NCI-H1436 treated with DMSO at 0.1 percent for 48 hours (cell line): ENCODE measurements around the gene PNLIPRP2.

Experiments used
- DNase-seq: peaks from one replicate; lab custom pipeline; 2025; lab: John Stamatoyannopoulos, UW

Gene PNLIPRP2

DNA sequence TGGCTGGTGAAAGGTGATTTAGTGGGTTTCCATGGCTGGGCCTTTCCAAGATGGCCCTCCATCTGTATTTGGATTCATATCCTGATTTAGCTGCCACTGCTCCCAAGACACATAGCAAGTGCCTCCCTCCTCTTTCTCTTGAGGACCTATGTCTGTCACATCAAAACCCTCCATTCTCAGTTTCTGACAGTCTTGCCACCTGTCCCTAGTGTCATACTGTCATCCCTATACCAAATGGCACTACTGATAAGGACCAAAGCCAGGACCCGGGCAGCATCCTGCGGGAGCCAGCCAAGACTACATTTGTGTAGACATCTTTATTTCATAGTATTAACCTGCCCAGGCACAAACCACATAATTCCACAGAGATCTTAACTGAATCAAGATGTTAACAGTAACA lies 34.8 kb downstream of the PNLIPRP2 start:
- DNase-seq: no peak

DNA sequence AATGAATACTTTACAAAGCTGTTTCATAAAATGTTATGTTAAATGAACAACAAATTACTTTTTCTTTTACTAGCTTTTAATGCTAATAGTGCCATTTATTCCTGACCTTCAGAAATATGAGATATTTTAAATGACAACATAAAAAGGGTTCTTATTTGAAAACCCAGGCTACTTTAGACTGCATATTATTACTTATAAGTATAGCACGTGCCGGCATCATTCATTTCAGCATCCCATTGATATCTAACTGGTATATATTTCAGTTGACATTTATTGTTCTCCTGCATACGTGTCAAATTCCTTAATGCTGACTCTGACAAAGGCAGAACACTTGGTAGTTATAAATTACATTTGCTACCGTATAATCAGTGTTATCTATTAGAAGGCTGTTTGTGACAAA lies 35.3 kb downstream of the PNLIPRP2 start:
- DNase-seq: no peak

DNA sequence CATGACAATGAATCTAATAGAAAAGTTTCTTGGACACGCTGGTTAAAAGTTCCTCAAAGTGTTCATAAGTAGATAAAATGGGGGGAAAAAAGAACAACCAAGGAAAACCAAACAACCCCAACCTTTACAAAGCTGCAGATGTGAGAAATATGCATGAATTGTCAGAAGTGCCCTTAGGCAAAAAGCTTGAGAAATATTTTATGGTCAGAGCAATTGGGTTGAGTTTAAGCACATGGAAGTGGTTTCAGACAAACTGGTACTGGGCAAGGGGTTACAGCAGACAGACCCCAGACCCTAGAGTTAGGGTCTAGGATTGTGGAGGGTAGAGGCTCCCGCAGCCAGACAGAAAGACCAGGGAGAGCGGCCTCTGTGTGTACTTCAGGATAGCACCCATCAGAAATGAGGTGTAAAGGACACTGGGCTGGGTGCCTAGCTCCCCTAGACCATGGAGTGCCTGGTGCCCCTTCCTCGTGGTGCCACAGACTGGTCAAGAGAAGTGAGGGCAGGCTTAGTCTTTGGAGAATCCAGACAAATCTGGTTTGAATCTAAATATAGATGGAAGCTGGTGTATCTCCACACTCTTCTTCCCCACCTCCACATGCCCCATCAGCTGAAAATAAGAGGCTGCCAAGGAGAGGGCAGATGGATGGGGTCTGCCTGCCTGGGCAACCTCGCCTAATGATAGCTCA lies 37.3 kb downstream of the PNLIPRP2 start:
- DNase-seq: no peak

DNA sequence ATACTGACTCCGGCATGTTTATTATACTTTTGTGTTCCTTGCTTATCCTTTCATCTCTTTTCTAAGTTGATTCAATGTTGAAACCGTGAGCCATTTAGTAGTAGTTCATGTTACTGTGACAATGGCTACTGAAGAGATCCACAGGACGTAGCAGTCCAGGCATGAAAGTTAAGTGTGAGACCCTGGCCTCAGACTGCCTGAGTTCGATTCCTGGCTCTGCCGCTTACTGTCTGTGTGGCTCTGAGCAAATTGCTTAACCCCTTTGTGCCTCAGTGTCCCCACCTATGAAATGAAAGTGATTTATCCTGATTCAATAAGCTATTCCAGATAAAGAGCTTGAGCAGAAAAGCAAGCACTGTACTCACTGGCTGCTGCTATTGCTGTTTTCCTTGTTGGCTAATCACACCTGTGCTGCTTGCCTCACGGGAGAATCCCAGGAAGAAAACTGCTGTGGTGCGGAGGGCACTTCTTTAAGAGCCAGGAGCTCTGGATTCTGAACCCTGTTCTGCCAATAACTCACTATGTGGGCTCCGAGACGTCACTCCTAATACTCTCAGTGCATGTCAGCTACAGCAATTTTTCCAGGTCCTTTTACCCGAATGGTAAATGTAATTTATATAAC lies 38.4 kb downstream of the PNLIPRP2 start:
- DNase-seq: no peak

DNA sequence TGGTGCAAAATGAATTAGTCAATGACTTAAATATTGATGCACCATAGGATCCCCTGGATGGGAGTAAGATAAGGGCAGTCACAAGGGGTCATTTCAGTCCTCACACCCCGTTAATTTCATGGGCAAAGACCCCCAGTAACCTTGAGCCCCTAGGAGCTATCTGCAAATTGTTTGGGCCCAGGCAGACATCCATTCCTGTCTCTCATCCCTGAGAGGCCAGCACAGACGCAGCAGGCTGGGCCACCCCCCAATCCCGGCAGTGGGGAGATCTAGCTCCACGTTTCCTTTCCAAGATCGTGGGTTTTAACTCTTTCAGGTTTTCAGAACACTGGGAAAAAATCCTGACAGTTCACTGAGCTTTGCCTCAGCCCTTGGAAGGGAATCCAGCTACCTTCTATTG lies 40.1 kb downstream of the PNLIPRP2 start:
- DNase-seq: no peak

DNA sequence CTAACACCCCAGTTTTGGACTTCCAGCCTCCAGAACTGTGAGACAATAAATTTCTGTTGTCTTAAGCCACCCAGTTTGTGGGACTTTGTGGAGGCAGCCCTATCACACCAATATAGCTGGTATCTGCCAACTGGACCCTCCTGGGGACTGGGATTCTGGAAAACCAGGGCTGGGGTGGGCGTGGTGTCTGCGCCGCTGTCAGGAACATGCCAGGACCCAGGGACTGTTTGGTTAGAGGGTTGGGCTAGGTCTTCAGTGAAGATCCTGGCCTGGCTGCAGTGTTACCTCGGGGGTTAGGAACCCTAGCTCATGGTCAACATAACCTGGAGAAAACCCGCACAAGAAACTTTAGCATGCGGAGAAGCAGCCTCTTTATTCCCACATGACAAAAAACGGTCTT lies 42.6 kb downstream of the PNLIPRP2 start:
- no peak for DNase-seq

DNA sequence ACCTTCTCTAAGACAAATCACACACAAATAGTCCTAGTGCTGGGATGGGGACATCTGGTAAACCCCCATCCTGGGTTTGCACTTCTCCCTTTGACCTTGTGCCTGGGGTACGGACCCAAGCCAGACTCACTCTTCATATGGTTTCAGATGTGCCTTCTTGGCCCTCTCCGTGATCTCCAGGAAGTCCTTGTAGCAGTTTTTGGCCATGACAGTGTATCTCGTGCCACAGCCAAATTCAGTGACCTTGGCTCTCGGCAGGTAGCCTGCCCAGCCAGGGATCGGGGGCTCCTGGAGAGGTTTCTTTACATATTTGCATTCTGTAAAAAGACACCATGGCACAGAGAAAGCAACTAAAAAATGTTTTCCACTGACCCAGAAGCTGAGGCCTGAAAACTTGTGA lies 43.9 kb downstream of the PNLIPRP2 start:
- DNase-seq: no peak

DNA sequence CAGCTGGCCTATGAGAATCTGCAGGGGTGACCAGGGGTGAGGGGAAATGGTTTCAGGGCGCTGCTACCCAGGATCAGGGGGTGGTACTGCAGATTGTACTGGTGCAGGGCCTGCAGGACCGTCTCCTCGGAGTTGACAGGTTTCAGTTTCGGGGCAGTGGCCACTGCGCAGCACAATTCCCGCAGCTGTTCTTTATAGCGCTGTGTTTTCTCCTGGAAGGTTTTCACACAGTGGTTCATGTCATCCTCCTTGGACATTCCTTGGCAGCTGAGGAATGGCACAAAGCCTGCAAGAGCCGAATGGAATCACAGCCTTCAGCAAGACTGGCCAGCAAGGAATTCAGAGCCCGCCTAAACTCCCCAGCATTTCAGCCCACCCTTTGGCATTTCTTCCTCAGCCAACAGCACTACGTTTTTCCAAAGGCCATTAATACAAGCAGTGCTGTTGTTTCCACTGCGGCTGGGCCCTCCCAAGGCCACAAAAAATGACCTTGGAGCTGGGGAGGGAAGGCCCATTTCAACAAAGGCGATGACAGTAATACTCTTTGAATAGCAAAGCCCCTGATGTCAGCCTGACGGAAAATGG lies 44.9 kb downstream of the PNLIPRP2 start:
- no peak for DNase-seq

DNA sequence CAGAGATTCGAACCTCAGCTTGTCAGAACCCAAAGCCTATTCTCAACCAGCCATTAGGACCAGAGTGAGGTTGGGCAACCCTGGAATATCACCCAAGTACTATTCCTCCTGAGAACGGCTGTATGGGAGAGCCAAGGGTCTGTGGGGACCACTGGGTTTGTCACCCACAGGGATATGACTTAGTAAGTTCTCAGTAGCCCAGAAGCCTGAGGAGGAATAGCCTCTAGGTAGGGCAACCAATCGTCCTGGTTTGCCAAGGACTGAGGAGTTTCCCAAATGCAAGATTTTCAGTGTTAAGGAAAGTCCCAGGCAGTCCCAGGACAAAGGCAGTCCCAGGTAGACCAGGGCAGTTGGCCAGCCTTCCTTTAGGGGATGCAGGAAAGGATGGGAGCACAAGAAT lies 46.7 kb downstream of the PNLIPRP2 start:
- no peak for DNase-seq

DNA sequence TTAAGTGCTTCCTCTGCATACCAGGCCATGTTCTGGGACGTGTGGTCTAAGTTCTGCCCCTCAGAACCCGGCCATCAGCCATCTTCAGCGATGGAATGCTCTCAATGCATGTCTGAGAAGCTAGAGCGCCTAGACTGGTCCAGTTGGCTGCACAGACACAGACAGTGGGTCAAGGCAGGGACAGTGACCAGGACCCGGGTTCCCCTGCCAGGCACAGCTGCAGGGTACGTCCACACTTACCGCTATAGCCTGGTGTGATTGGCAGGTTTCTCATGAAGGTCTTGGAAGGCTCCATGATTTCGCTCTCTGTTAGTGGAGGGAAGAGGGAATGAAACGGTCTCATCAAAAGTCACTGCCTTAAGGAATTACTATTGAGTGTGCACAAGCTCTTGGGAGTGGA lies 47.3 kb downstream of the PNLIPRP2 start:
- DNase-seq: no peak

DNA sequence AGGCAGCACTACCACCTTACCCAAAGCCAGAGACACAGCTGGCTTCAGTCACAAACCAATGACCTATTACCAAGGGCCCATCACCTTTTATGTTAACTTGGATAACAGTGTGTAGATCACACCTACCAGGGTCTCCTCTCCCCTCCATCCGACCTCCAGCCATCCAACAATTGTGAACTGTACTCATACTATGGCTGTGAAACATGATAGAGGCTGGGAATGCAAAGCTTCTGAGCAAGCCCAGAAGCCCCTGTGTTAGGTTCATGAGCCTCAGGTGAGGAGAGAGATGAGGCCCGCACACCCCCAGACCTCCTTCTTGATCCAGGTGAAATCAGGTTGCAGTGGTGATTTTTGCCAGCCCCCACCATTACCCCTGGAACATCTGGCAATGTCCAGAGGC lies 47.7 kb downstream of the PNLIPRP2 start:
- no peak for DNase-seq

DNA sequence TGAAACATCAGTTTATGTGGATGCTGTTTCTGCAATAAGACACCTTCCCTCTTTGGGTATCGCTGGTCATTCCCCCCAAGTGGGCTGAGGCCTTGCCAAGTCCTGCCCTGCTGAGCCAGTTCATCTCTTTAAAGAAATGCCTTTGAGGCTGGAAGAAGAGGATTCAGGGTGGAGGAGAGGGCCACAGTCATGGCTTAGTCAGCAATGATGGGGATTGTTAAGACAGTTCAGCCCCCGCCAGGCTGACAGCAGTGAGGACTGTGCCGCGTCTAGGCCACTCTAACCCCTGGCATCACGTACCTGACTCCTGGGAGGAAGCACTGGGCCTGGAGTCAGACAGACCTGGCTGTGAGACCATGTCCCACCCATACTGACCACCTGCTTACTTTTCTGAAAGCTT lies 48.3 kb downstream of the PNLIPRP2 start:
- DNase-seq: no peak

DNA sequence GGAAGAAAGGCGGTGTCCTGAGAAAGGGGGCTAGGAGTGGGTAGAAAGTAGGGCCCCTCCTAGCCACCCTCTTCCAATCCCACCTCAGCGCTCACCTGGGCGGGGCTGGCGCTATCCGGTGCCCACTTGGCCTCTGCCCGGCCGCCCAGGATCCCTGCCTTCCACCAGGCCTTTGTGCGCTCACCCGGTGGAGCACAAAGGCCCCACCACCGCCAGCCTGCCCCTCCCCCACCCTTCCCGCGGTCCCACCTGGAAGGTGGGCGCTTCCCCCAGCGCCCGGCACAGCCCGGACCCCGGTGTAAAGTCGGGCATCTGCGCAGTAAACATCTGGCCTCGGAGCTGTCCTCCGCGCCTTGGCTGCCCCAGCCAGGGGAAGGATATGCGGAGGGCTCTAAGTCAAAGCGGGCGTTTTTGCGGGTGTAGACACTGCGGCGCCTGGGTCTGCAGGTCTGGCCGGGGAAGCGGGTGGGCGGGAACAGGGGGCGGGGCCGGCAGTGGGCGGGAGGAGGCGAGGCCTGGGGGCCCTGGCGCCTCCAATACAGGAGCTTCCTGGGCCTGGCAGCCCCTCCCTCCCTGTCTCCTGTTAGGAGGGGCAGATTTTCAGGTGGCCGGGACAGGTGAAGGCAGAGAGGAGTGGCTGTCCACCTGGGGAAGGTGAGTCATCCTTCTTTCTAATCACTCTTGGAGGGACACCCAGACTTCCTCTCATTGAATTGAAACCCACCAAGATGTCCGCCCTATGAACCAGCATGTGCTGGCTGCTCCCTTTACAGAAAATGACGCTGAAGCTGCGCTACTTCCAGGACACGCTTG lies 49.3 kb downstream of the PNLIPRP2 start:
- DNase-seq: no peak

DNA sequence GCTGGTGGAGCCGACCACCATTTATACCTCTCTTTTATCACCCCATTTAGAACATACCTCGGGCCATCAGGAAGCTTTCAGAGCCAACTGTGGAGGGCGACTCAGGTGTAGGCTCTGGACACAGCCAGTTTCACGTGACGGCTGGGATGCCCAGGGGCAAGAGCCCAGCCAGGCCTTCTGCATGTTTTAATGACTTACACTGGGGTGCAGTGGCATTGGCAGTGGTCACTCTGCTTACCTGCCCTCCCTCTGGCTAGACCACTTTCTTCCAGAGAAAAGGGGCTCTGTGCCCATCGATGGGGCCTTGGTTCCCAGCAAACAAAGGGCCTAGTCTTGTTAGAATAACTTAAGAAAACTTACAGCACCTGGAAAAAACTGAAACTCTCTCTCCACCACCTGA lies 50.0 kb downstream of the PNLIPRP2 start:
- DNase-seq: no peak

DNA sequence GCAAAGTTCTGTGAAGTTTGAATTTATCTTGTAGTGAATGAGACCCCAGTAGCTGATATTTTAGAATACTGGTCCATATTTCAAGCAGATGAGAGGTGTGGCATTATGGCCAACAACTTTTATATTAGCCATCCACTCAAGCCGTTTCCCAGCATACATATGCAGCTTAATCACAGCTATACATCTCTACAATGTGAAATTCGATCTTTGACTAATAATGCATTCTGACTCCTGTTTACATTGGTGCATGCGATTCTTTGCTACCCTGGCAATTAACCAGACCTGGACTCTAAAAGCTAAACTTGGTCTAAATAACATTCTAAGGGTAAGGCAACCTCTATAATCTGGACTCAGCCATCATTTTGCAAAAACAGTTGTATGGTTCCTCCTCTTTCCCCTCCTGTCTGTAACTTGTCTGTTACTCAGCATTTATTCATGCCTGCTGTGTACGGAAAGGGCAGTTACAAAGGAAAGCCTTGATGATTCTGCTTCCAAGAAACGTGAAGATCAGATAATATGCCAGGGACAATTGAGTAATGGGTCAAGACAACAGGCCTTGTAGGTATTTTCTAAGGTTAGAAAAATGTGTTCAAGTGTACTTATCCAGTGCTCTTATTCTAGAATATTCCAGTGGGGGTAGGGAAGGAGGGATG lies 50.6 kb downstream of the PNLIPRP2 start:
- DNase-seq: no peak

DNA sequence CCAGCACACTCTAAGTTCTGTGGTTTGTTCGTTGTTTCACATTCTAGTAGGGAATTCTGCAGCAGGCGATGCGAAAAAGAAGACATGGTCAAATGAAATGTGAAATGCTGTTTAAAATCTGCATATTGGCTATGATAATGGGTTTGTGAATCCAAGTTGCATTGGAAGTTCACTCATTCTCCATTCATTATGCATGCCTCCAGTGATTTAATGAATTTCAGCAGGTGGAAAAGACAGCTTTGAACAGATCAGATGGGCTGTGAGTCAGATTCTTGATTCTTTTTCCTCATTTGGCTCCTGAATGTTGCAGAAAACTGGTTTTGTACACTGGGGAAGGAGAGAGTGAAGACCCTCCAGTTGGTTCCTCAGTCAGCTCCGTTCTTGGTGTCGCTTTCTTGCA lies 52.1 kb downstream of the PNLIPRP2 start:
- DNase-seq: no peak

DNA sequence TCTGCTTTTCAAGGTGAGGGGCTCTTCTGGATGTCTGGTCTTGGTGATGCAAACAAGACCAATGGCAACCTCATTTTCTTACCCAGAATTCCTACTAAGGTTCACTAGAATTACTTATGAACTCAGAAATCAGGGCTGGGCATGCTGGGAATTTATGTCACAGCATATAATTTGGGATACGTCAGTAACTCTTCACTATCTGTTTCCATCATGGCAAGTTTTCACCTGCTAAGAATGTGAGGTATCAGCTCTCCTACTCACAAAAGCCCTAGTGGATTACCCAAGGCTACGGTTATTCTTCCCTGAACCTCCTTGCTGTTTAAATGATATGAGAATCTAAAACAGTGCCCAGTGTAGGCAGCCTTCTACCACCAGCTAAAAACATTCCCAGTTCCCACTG lies 53.1 kb downstream of the PNLIPRP2 start:
- no peak for DNase-seq

DNA sequence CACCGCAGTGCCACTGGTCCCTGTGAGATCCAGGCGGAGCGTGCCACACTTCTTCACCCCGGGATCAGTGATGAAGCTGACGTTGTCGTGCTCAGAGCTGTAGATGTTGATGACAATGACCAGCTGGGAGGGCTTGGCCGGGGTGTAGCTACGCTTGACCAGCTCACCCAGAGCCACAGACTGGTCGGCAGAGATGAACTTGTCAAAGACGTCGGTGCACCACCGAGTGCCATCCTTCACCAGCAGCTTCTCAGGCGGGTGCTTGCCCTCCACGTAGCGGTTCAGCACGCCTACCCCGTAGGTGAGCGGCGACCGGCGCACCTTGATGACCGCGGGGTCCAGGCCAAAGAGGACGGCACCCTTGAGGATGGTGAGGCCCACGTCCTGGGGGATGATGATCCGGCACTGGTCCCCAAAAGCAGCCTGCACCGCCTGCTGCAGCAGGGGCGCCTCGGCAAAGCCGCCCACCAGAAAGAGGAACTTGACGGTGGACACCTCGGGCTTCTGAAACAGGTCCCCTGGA lies 54.2 kb downstream of the PNLIPRP2 start:
- no peak for DNase-seq

DNA sequence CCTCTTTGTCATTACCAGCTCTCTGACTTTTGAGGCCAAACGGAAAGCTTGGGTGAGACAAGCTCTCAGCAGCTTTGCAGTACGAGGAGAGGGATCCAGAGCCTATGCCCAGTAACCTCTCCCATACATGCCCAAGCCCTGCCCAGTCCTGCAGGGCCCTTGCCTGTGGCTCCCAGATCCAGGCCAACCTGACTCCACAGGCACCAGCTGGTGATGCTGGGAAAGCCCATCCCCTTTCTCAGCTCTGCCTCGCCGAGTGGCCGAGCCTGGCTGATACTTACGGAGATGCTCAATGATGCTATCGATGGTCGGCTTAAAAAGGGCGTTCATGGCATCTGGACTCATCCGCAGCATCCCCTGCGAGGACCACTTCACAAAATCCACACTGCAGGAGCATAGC lies 55.4 kb downstream of the PNLIPRP2 start:
- no peak for DNase-seq

DNA sequence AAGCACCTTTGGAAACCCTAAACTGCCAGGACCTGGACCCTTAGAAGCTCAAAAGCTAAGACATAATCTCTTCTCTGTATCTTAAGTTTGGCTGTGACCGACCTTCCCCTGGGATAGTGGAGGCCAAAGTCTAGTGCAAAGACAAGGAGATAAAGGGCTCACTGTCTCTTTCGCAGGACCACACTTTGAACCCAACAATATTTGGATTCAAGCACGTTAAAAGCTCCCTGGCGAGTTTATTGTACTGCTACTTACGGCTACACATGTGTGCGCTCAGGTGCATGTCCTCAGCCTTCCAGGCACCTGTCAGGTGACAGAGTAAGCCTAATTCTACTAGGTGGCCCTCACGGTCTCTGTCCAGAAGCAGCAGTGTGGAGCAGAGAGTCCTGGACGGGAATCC lies 55.9 kb downstream of the PNLIPRP2 start:
- DNase-seq: no peak

DNA sequence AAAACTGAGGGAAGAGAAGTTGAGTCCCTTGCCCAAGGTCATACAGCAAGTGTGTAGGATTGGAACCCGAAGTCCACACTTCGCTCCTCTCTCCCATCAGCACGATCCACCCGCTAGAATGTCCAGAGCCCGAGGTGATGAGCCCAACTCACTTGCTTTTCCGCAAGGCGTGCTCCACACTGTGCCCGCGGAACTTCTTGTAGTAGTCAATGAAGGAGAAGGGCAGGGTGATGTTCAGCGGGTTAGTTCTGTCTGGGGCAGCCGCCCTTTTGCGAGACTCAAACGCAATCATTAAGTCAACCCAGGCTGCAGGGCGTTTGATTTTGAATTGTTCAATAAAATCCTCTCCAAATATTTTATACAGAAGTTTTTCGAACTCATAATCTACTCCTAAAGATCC lies 58.6 kb downstream of the PNLIPRP2 start:
- no peak for DNase-seq

DNA sequence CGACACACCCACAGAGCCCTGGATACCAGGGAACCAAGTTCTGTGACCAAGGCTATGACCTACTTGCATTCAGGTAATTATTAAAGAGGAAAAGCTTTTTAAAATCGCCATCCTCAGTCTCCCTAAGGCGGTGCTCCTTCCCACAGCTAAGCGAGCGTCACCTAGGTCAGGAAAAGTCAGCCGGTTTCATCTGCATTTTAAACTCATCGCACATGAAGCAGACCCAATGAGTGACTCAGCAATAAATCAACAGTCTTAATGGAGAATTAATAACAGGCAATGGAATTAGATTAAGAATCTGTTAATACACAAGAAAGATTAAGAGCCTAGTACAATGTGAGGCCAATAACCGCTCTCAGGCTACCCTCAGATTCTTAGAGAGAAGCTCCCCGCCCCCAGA lies 62.4 kb downstream of the PNLIPRP2 start:
- DNase-seq: no peak
